Activated CD4-positive, alpha-beta memory T cell treated with anti-CD3 and anti-CD28 coated beads for 36 hours (primary cell): ENCODE data around the gene ATL1. TPM values are rescaled to one million over a fixed set of nuclear protein-coding genes. Genes with fewer than 3 reads are reported as not detected.

Source experiments
- CTCF ChIA-PET: fragments of 350-600 bp; sonication (Branson Sonifier 250); formaldehyde crosslinking; loops from one replicate; lab custom pipeline; 2021; ENCODE audit warnings: antibody characterized with exemption, inconsistent platforms; lab: Charles Lee
- POLR2A ChIA-PET: fragments of 350-600 bp; sonication (Branson Sonifier 250); formaldehyde crosslinking; loops from one replicate; lab custom pipeline; 2021; ENCODE audit warnings: antibody characterized with exemption; lab: Charles Lee
- DNase-seq: peaks from one replicate; pipeline ENCODE4 v3.0.0-alpha.2; 2020
- H3K27ac Mint-ChIP-seq: one replicate; pipeline ENCODE4 v1.8.0; 2021; ENCODE audit warnings: mixed read lengths
- H3K27me3 Mint-ChIP-seq: one replicate; pipeline ENCODE4 v1.8.0; 2021; ENCODE audit warnings: mixed read lengths
- H3K36me3 Mint-ChIP-seq: one replicate; pipeline ENCODE4 v1.8.0; 2021; ENCODE audit warnings: mixed read lengths
- H3K4me1 Mint-ChIP-seq: one replicate; pipeline ENCODE4 v1.8.0; 2021; ENCODE audit warnings: low read depth, mixed read lengths
- H3K4me3 Mint-ChIP-seq: one replicate; pipeline ENCODE4 v1.8.0; 2021; ENCODE audit warnings: mild to moderate bottlenecking, mixed read lengths
- H3K9me3 Mint-ChIP-seq: one replicate; pipeline ENCODE4 v1.8.0; 2021; ENCODE audit warnings: mixed read lengths
- intact Hi-C: fragments of 100-400 bp; cut with micrococcal nuclease; formaldehyde crosslinking; loops from one replicate; pipeline ENCODE4 v1.15.1; 2023
- total RNA-seq, 2 experiments: library from RNA; stranded (reverse); gene quantifications; one replicate each; pipeline ENCODE4 v1.2.3, GENCODE V29; 2021

The ATL1 gene
- total RNA-seq, 2 experiments from 2014 or later, result 0.38 to 0.58 TPM

- Mint-ChIP-seq H3K4me3 (no peak overlapping the region), H3K27me3 (no peaks in the 10 kb centered on the region), H3K36me3 (no peaks in the 10 kb centered on the region), H3K4me1 (peaks cover 13% of the 10 kb centered on the region), H3K27ac (no peak overlapping the region), H3K9me3 (no peaks in the 10 kb centered on the region)
- DNase-seq, result no peak
- ChIA-PET CTCF (no interaction called here), POLR2A (no interaction called here)
- intact Hi-C loops, result no loop called here
Observed at GRCh38 chr14:50675597-50675996, 115.7 kb downstream of the ATL1 start.

GRCh38 chr14:50676814-50677516 lies 117.0 kb downstream of the ATL1 start:
- peaks cover 13% of the 10 kb centered on the region for H3K4me1 Mint-ChIP-seq
- no peaks in the 10 kb centered on the region for H3K27me3 Mint-ChIP-seq
- POLR2A ChIA-PET, result interaction anchor here (1.3 kb wide), 1 partner anchor 9 kb away, joined by 6 read pairs; the partner anchor contains the start of gene SAV1
- H3K36me3 Mint-ChIP-seq, result no peaks in the 10 kb centered on the region
- no peak for DNase-seq
- H3K9me3 Mint-ChIP-seq, result no peaks in the 10 kb centered on the region
- CTCF ChIA-PET, result interaction anchor here (0.5 to 2.1 kb wide), 5 partner anchors 38 to 191 kb away, joined by 3 to 8 read pairs (median 3); no protein-coding TSS in a partner anchor
- H3K27ac Mint-ChIP-seq, result no peak overlapping the region
- intact Hi-C loops, result no loop called here
- no peak overlapping the region for H3K4me3 Mint-ChIP-seq

GRCh38 chr14:50677527-50678063 lies 117.7 kb downstream of the ATL1 start:
- Mint-ChIP-seq H3K27ac (no peak overlapping the region), H3K4me3 (no peak overlapping the region), H3K36me3 (no peaks in the 10 kb centered on the region), H3K9me3 (no peaks in the 10 kb centered on the region), H3K27me3 (no peaks in the 10 kb centered on the region), H3K4me1 (peaks cover 13% of the 10 kb centered on the region)
- intact Hi-C loops, result no loop called here
- POLR2A ChIA-PET, result interaction anchor here (1.3 kb wide), 1 partner anchor 9 kb away, joined by 6 read pairs; the partner anchor contains the start of gene SAV1
- DNase-seq, result no peak
- CTCF ChIA-PET, result interaction anchor here (0.7 to 2.1 kb wide), 3 partner anchors 37 to 190 kb away, joined by 3 to 8 read pairs (median 3); no protein-coding TSS in a partner anchor

GRCh38 chr14:50678163-50678562 lies 118.2 kb downstream of the ATL1 start:
- H3K4me3 Mint-ChIP-seq, result no peak overlapping the region
- no peaks in the 10 kb centered on the region for H3K9me3 Mint-ChIP-seq
- H3K27ac Mint-ChIP-seq, result no peak overlapping the region
- ChIA-PET POLR2A (no interaction called here), CTCF (interaction anchor here (1.3 to 2.1 kb wide), 2 partner anchors 36 to 96 kb away, joined by 3 to 8 read pairs; no protein-coding TSS in a partner anchor)
- H3K36me3 Mint-ChIP-seq, result no peaks in the 10 kb centered on the region
- no peaks in the 10 kb centered on the region for H3K27me3 Mint-ChIP-seq
- intact Hi-C loops, result no loop called here
- H3K4me1 Mint-ChIP-seq, result peaks cover 13% of the 10 kb centered on the region
- DNase-seq, result no peak

- Mint-ChIP-seq H3K4me3 (no peak overlapping the region), H3K27ac (no peak overlapping the region), H3K36me3 (no peaks in the 10 kb centered on the region), H3K27me3 (no peaks in the 10 kb centered on the region), H3K9me3 (no peaks in the 10 kb centered on the region), H3K4me1 (peaks cover 13% of the 10 kb centered on the region)
- DNase-seq, result no peak
- CTCF ChIA-PET, result no interaction called here
- intact Hi-C loops, result no loop called here
- POLR2A ChIA-PET, result no interaction called here
Observed at GRCh38 chr14:50679674-50680073, 119.7 kb downstream of the ATL1 start.

Other genes starting within 250 kb of the ATL1 start
- 10 to 100 TPM; 15.0 to 15.2 TPM for gene L2HGDH, start 247.9 kb upstream of the ATL1 start, total RNA-seq
- 10 to 100 TPM; 13.4 to 13.9 TPM for gene DMAC2L, start 247.8 kb upstream of the ATL1 start, total RNA-seq
- 1 to 10 TPM; 2.4 to 3.4 TPM for gene CDKL1, start 163.3 kb upstream of the ATL1 start, total RNA-seq
- 10 to 100 TPM; 14.6 to 15.6 TPM for gene MAP4K5, start 27.6 kb upstream of the ATL1 start, total RNA-seq
- 10 to 100 TPM; 13.4 to 13.5 TPM for gene SAV1, start 108.2 kb downstream of the ATL1 start, total RNA-seq